Skeletal muscle satellite cell (primary cell): ENCODE data around the gene TSPEAR.

Experiments
- H3K27me3 ChIP-seq: 2 replicates; pipeline ENCODE4 v1.7.0; 2013; ENCODE audit warnings: low read length; ENCODE audit not compliant: control insufficient read depth, insufficient read depth
- H3K36me3 ChIP-seq: 2 replicates; pipeline ENCODE4 v1.7.0; 2013; ENCODE audit warnings: mild to moderate bottlenecking, control low read depth, low read length; ENCODE audit not compliant: insufficient read depth
- H3K4me1 ChIP-seq: 2 replicates; pipeline ENCODE4 v1.7.0; 2013; ENCODE audit warnings: low read length; ENCODE audit not compliant: control insufficient read depth, insufficient read depth
- H3K4me2 ChIP-seq: 2 replicates; pipeline ENCODE4 v1.7.0; 2013; ENCODE audit warnings: mild to moderate bottlenecking, low read length
- H3K4me3 ChIP-seq: 2 replicates; pipeline ENCODE4 v1.7.0; 2013; ENCODE audit warnings: low read length
- H3K9ac ChIP-seq: 2 replicates; pipeline ENCODE4 v1.7.0; 2013; ENCODE audit warnings: mild to moderate bottlenecking, low read depth, low read length, moderate library complexity
- H3K9me3 ChIP-seq: replicated peaks from 2 replicates; pipeline ENCODE4 v1.7.0; 2013; ENCODE audit warnings: mild to moderate bottlenecking, control low read depth, low read length

Gene TSPEAR

GRCh38 chr21:44533891-44534627, 177.3 kb downstream of the TSPEAR start:
- Histone ChIP-seq H3K4me3 (no peak overlapping the region), H3K4me2 (no peak overlapping the region), H3K4me1 (no peaks in the 10 kb centered on the region), H3K36me3 (no peaks in the 10 kb centered on the region), H3K27me3 (peaks cover 20% of the 10 kb centered on the region), H3K9ac (no peak overlapping the region), H3K9me3 (no peaks in the 10 kb centered on the region)

GRCh38 chr21:44533121-44533890, 178.1 kb downstream of the TSPEAR start:
- Histone ChIP-seq H3K4me1 (no peaks in the 10 kb centered on the region), H3K9me3 (no peaks in the 10 kb centered on the region), H3K36me3 (no peaks in the 10 kb centered on the region), H3K9ac (no peak overlapping the region), H3K4me2 (no peak overlapping the region), H3K27me3 (peaks cover 20% of the 10 kb centered on the region), H3K4me3 (no peak overlapping the region)

GRCh38 chr21:44532712-44533111, 178.7 kb downstream of the TSPEAR start:
- Histone ChIP-seq H3K36me3 (no peaks in the 10 kb centered on the region), H3K4me3 (no peak overlapping the region), H3K9ac (no peak overlapping the region), H3K4me2 (no peak overlapping the region), H3K9me3 (no peaks in the 10 kb centered on the region), H3K27me3 (peaks cover 17% of the 10 kb centered on the region), H3K4me1 (no peaks in the 10 kb centered on the region)

- Histone ChIP-seq H3K27me3 (peaks cover 9% of the 10 kb centered on the region), H3K4me3 (no peak overlapping the region), H3K9ac (no peak overlapping the region), H3K4me2 (no peak overlapping the region), H3K36me3 (no peaks in the 10 kb centered on the region), H3K9me3 (no peaks in the 10 kb centered on the region), H3K4me1 (no peaks in the 10 kb centered on the region)
Observed at GRCh38 chr21:44531606-44532564, 179.5 kb downstream of the TSPEAR start.

- Histone ChIP-seq H3K4me3 (no peak overlapping the region), H3K27me3 (peaks cover 9% of the 10 kb centered on the region), H3K4me1 (no peaks in the 10 kb centered on the region), H3K9ac (no peak overlapping the region), H3K4me2 (no peak overlapping the region), H3K36me3 (no peaks in the 10 kb centered on the region), H3K9me3 (no peaks in the 10 kb centered on the region)
Observed at GRCh38 chr21:44530903-44531605, 180.3 kb downstream of the TSPEAR start.

- H3K27me3 ChIP-seq, result peaks cover 7% of the 10 kb centered on the region
Observed at GRCh38 chr21:44530221-44530902, 181.0 kb downstream of the TSPEAR start.

GRCh38 chr21:44529503-44530125, 181.8 kb downstream of the TSPEAR start:
- Histone ChIP-seq H3K4me3 (no peak overlapping the region), H3K4me1 (no peaks in the 10 kb centered on the region), H3K27me3 (peaks cover 7% of the 10 kb centered on the region), H3K9ac (no peak overlapping the region), H3K4me2 (no peak overlapping the region), H3K9me3 (no peaks in the 10 kb centered on the region), H3K36me3 (no peaks in the 10 kb centered on the region)

More at GRCh38 chr21:44530221-44530902, 181.0 kb downstream of the TSPEAR start:
- Histone ChIP-seq H3K4me3 (no peak overlapping the region), H3K4me1 (no peaks in the 10 kb centered on the region), H3K36me3 (no peaks in the 10 kb centered on the region), H3K9me3 (no peaks in the 10 kb centered on the region), H3K4me2 (no peak overlapping the region), H3K9ac (no peak overlapping the region)

- no peaks in the 10 kb centered on the region for H3K9me3 ChIP-seq
- no peaks in the 10 kb centered on the region for H3K4me1 ChIP-seq
- H3K36me3 ChIP-seq, result no peaks in the 10 kb centered on the region
- no peak overlapping the region for H3K9ac ChIP-seq
- no peak overlapping the region for H3K4me2 ChIP-seq
- H3K27me3 ChIP-seq, result peaks cover 7% of the 10 kb centered on the region
- no peak overlapping the region for H3K4me3 ChIP-seq
Observed at GRCh38 chr21:44529011-44529421, 182.4 kb downstream of the TSPEAR start.

GRCh38 chr21:44528634-44528995, 182.8 kb downstream of the TSPEAR start:
- H3K4me3 ChIP-seq, result no peak overlapping the region
- peaks cover 7% of the 10 kb centered on the region for H3K27me3 ChIP-seq
- no peaks in the 10 kb centered on the region for H3K36me3 ChIP-seq
- no peaks in the 10 kb centered on the region for H3K4me1 ChIP-seq
- H3K4me2 ChIP-seq, result no peak overlapping the region
- no peaks in the 10 kb centered on the region for H3K9me3 ChIP-seq
- no peak overlapping the region for H3K9ac ChIP-seq

- Histone ChIP-seq H3K4me2 (no peak overlapping the region), H3K4me3 (no peak overlapping the region), H3K4me1 (no peaks in the 10 kb centered on the region), H3K27me3 (peaks cover 7% of the 10 kb centered on the region), H3K9ac (no peak overlapping the region), H3K9me3 (no peaks in the 10 kb centered on the region), H3K36me3 (no peaks in the 10 kb centered on the region)
Observed at GRCh38 chr21:44527983-44528633, 183.3 kb downstream of the TSPEAR start.
